Right lobe of liver (tissue), 6 donors: Measurements from ENCODE around the gene C16orf92. TPM values are rescaled to one million over a fixed set of nuclear protein-coding genes. Genes with fewer than 3 reads are reported as not detected.

Experiments
- ATAC-seq, 4 donors: fragments of 200-7000 bp; cut with Tn5 transposase; one replicate each; pipeline ENCODE4 v1.9.1; 2020; ENCODE audit warnings: mild to moderate bottlenecking in 4 of 4, moderate library complexity in 4 of 4
- DNase-seq, 3 donors: peaks; one replicate each; pipeline ENCODE4 v3.0.0-alpha.2; 2020
- H3K27ac ChIP-seq, 3 donors: fragments of 200-600 bp; one replicate each; pipeline ENCODE4 v1.8.0; 2022
- H3K27me3 ChIP-seq, 2 donors: fragments of 200-600 bp; one replicate each; pipeline ENCODE4 v1.8.0; 2022
- H3K36me3 ChIP-seq, 4 donors: fragments of 200-600 bp; sonication (generic) in 1 of 4; one replicate each; pipeline versions ENCODE4 v1.5.1 to v1.8.0; 2017 to 2022; ENCODE audit warnings: control low read depth in 1 of 4
- H3K4me1 ChIP-seq, 4 donors: fragments of 200-600 bp; sonication (generic) in 1 of 4; one replicate each; pipeline versions ENCODE4 v1.5.1 to v1.8.0; 2017 to 2022; ENCODE audit warnings: control low read depth in 1 of 4
- H3K4me3 ChIP-seq, 3 donors: fragments of 200-600 bp; one replicate each; pipeline ENCODE4 v1.8.0; 2022
- H3K9me3 ChIP-seq, 4 donors: fragments of 200-600 bp; sonication (generic) in 1 of 4; one replicate each; pipeline versions ENCODE4 v1.5.1 to v1.8.0; 2017 to 2022; ENCODE audit warnings: control low read depth in 1 of 4
- POLR2A ChIP-seq: fragments of 450-650 bp; IDR thresholded peaks from one replicate; pipeline ENCODE4 v1.6.1; 2017; ENCODE audit warnings: antibody characterized with exemption, mild to moderate bottlenecking
- WGBS: methylation state at CpG from one replicate; pipeline ENCODE4 v1.1.6; 2018; ENCODE audit warnings: low coverage, low lambda C conversion rate; ENCODE audit not compliant: insufficient coverage; ENCODE audit errors: missing lambda C conversion rate; 5-methylcytosine and 5-hydroxymethylcytosine counted together
- intact Hi-C, 2 donors: fragments of 100-400 bp; cut with DNase I; formaldehyde crosslinking; loops; one replicate each; pipeline versions ENCODE4 v1.11.2 to v1.14.1; 2022
- total RNA-seq, 6 experiments: library from RNA; depleted of rRNA in 2 of 6; stranded (reverse); fragments of >200 nt in 2 of 6; fragmentation: NEBNext Ultra II Directional in 3 of 6; extraction: Animal tissue kit (Norgen Biotek cat#: 25700) in 3 of 6; gene quantifications; one replicate each; pipeline versions ENCODE4 v1.1.0 to v1.2.4, GENCODE V29; 2016 to 2023
- TF ChIP-seq, protein P1 (sequence below), 4 donors: fragments of 200-600 bp in 3 of 4; fragments of 450-650 bp in 1 of 4; IDR thresholded peaks; one replicate each; pipeline versions ENCODE4 v1.5.1 to v1.8.0; 2016 to 2022; ENCODE audit warnings: antibody characterized with exemption in 4 of 4, mild to moderate bottlenecking in 2 of 4
- donor health status: DM: no; HTN: yes; CAD: no.
- donor health status: DM: no; HTN: no; CAD: no.
- donor health status: DM: no; HTN: no; CAD: no.
- donor health status: DM: no; HTN: yes; CAD: no.
- donor health status: DM: no; HTN: yes; CAD: no.

Gene C16orf92
- total RNA-seq, 6 experiments from 2014 or later = not detected

DNA sequence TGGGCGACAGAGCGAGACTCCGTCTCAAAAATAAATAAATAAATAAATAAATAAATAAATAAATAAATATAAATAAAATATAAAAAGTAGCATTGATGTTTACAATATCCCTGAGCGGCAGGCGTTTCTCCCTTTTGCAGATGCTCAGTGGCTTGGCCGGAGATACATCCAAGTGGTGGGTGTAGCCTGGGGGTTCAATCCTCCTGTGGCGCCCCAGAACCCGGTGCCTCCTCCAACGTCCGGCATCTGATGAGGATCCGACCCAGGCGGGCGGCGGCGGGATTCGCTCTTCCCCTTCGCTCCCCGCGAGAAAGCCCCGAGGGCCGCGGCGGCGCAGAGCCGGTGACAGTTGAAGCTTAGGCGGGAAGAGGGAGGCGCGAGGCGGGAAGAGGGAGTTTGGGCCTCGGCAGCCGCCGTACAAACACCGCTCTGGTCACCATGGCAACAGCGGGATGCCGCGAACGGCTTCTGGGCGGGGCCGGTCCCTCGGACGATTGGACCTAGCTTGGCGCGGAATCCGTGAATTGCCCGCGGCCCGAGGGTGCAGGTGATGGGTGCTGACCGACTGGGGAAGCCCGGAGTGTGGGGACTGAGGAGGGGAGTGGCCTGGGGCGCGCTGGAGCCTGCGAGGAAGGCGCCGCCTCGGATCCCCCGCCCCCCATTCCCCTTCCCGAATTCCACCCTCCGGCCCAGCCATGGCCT lies 29.8 kb downstream of the C16orf92 start:
- 8% methylated on average over 21 of the region's 58 CpGs for WGBS

GRCh38 chr16:30053376-30054015 lies 30.5 kb downstream of the C16orf92 start:
- intact Hi-C loops = no loop called here
- Histone ChIP-seq H3K4me3 (peak overlapping the region; percentile 66 to 74 (median 69)), H3K27me3 (no peaks in the 10 kb centered on the region), H3K27ac (peak overlapping the region in 1 of 3 donors; percentile 40), H3K36me3 (no peaks in the 10 kb centered on the region), H3K9me3 (no peaks in the 10 kb centered on the region), H3K4me1 (peaks cover 0 to 4% (median 0%) of the 10 kb centered on the region in 4 donors)
- ATAC-seq (peak; percentile 11 to 36 (median 15)), DNase-seq (no peak)
- WGBS = 12% methylated on average over 18 of the region's 19 CpGs
- TF ChIP-seq, protein P1, sequence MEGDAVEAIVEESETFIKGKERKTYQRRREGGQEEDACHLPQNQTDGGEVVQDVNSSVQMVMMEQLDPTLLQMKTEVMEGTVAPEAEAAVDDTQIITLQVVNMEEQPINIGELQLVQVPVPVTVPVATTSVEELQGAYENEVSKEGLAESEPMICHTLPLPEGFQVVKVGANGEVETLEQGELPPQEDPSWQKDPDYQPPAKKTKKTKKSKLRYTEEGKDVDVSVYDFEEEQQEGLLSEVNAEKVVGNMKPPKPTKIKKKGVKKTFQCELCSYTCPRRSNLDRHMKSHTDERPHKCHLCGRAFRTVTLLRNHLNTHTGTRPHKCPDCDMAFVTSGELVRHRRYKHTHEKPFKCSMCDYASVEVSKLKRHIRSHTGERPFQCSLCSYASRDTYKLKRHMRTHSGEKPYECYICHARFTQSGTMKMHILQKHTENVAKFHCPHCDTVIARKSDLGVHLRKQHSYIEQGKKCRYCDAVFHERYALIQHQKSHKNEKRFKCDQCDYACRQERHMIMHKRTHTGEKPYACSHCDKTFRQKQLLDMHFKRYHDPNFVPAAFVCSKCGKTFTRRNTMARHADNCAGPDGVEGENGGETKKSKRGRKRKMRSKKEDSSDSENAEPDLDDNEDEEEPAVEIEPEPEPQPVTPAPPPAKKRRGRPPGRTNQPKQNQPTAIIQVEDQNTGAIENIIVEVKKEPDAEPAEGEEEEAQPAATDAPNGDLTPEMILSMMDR (IDR thresholded peaks at IDR 0.05) = no peak

More for the DNA sequence above, 29.8 kb downstream of the C16orf92 start:
- peak overlapping the region in 1 of 3 donors; percentile 40 for H3K27ac ChIP-seq
- DNase-seq = peak; percentile 94 to 96 (median 95)
- H3K9me3 ChIP-seq = no peaks in the 10 kb centered on the region
- H3K4me1 ChIP-seq = peaks cover 0 to 4% (median 0%) of the 10 kb centered on the region in 4 donors
- ATAC-seq = peak; percentile 91 to 99 (median 96)
- intact Hi-C loops = no loop called here
- TF ChIP-seq, protein P1 (IDR thresholded peaks at IDR 0.05) = no peak
- no peak for TF ChIP-seq POLR2A
- no peaks in the 10 kb centered on the region for H3K36me3 ChIP-seq
- H3K27me3 ChIP-seq = no peaks in the 10 kb centered on the region
- H3K4me3 ChIP-seq = peak overlapping the region; percentile 66 to 74 (median 69)

DNA sequence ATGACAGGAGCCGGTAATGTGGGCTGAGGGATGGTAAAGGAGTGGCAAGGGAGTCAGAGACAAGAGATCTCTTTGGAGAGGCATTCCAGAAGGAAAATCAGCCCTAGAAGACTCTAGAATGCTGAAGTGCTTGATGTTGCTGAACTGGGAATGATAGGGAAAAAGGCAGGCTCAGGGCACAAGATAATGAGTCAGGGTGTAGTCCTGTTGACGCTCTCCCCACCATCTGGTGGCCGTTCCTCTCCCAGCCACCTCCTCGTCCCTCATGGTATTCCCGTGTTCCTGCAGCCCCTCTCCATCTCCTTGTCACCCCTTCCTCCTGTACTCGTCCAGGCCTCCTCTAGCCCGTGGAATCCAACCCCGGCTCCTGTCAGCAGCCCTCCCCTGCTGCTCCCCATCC lies 31.5 kb downstream of the C16orf92 start:
- peaks cover 0 to 4% (median 0%) of the 10 kb centered on the region in 4 donors for H3K4me1 ChIP-seq
- intact Hi-C loops = no loop called here
- DNase-seq = no peak
- 80% methylated on average over 5 of the region's 8 CpGs for WGBS
- ATAC-seq = no peak
- no peak for TF ChIP-seq POLR2A
- TF ChIP-seq, protein P1 (IDR thresholded peaks at IDR 0.05) = no peak
- H3K27ac ChIP-seq = no peak overlapping the region
- no peaks in the 10 kb centered on the region for H3K9me3 ChIP-seq
- H3K36me3 ChIP-seq = no peaks in the 10 kb centered on the region
- H3K4me3 ChIP-seq = no peak overlapping the region
- H3K27me3 ChIP-seq = no peaks in the 10 kb centered on the region

GRCh38 chr16:30054959-30055553 lies 32.1 kb downstream of the C16orf92 start:
- no peak overlapping the region for H3K27ac ChIP-seq
- H3K9me3 ChIP-seq = no peaks in the 10 kb centered on the region
- TF ChIP-seq POLR2A = no peak
- TF ChIP-seq, protein P1 (IDR thresholded peaks at IDR 0.05) = peak; percentile 27 to 44 (median 40)
- WGBS = 24% methylated on average over 10 of the region's 10 CpGs
- H3K4me3 ChIP-seq = no peak overlapping the region
- intact Hi-C loops = no loop called here
- peak in 1 of 3 donors; percentile 49 for DNase-seq
- H3K4me1 ChIP-seq = peaks cover 0 to 4% (median 0%) of the 10 kb centered on the region in 4 donors
- no peaks in the 10 kb centered on the region for H3K36me3 ChIP-seq
- H3K27me3 ChIP-seq = no peaks in the 10 kb centered on the region
- peak; percentile 27 to 63 (median 51) for ATAC-seq
